GM18498 (cell line): ENCODE measurements around the gene SLC22A3.

Experiments used
- ATAC-seq: cut with Tn5 transposase; IDR thresholded peaks from one replicate; pipeline ENCODE4 v1.9.1; 2021; ENCODE audit warnings: mild to moderate bottlenecking, moderate library complexity; ENCODE audit not compliant: unreplicated experiment

Gene SLC22A3

GRCh38 chr6:160487116-160487515, 138.9 kb downstream of the SLC22A3 start:
- ATAC-seq = no peak

- no peak for ATAC-seq
These were observed 140.9 kb downstream of the SLC22A3 start for GRCh38 chr6:160489091-160489490.

DNA sequence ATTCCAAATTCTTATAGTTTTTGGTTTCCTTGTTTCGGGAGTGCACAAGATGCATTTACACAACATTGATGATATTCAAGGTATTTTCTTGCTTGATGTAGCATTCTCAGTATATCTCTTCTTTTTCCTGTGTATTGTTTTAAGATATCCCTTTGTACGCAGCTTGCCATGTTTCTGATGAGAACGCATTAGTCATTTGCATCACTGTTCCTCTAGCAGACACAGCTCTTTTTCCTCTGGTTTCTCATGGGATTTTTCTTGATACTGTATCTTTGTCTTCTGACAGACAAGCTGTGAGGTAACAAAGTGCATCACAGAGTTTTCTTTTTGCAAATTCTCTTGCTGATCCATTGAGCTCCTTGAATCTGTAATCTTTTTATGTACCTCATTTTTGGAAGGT, 146.4 kb downstream of the SLC22A3 start:
- no peak for ATAC-seq

DNA sequence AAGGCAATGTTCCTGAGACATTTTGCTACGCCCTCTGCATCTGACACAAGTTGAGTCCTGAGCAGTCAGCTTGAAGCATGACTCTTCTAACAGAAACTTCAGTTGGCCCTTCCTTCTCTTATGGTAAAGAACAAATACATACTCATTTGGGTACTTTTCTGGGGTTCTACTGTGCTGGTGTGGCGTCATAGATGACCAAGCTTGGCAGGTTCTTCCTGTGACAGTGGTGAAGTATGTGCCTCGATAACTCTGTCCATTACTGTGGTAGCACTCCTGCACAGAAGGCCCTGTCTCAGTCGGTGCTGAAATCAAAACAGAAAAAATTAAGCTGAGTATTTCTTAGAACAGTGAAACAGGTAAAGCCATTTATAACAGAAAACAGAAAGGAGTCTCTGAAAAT, 152.5 kb downstream of the SLC22A3 start:
- no peak for ATAC-seq
